ENCODE measurements around the gene FAM193B.

FAM193B gene

GRCh38 chr5:177600508-177601018 lies 46.2 kb upstream of the FAM193B start:
- DNase-seq (ENCODE audit: low read depth) = peak; percentile 31

DNA sequence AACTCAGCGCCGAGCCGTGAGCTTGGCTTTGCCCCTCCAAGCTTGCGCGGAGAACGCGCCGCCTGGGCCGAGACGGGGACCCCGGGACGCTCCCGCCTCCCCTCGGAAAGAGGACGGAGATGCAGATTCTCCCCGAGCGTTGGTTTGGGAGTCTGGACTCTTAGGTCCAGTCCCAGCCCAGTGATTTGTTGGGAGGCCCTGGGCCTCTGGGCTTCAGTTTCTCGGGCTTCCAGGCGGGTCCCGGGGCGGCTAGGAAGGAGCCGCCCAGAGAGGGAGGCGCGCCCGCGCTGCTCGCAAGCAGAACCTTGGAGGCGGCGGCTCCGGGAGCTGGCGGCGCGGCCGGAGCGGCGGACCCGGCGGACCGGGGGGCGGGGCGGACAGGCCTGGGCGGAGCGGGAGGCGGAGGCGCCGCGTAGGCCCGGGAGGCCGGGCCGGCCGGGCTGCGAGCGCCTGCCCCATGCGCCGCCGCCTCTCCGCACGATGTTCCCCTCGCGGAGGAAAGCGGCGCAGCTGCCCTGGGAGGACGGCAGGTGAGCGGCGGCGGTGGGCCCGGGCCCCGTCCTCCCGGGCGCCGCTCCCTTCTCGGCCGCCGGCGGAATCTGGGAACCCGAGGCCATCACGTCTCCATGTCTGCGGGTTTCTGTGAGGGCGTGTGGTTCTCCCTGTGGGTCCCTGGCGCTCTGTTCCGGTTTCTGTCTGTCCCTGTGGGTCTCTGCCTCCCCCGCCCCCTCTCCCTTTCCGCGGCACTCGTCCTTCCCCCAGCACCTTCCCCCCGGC lies 45.6 kb upstream of the FAM193B start, which contains the start of gene B4GALT7:
Gene B4GALT7, plus strand, starts transcription at position 402 of the 777 bp plus-strand sequence. Its CDS starts 79 bp downstream, at position 481.
- H3K4me3 ChIP-seq (ENCODE audit: control insufficient read depth, low read depth, low read length) = peak within 1 kb of the TSS; percentile 82
- DNase-seq (ENCODE audit: low read depth) = peak; percentile 65
- TF ChIP-seq CTCF (conservative IDR thresholded peaks at IDR 0.05; ENCODE audit: control insufficient read depth, insufficient read depth, low read depth, low read length) = no peak

More at GRCh38 chr5:177600508-177601018, 46.2 kb upstream of the FAM193B start:
- H3K4me3 ChIP-seq (ENCODE audit: control insufficient read depth, low read depth, low read length) = peak overlapping the region; percentile 82
- TF ChIP-seq CTCF (conservative IDR thresholded peaks at IDR 0.05; ENCODE audit: control insufficient read depth, insufficient read depth, low read depth, low read length) = no peak

GRCh38 chr5:177598477-177598876 lies 44.1 kb upstream of the FAM193B start:
- DNase-seq (ENCODE audit: low read depth) = peak; percentile 54
- no peak overlapping the region for H3K4me3 ChIP-seq (ENCODE audit: control insufficient read depth, low read depth, low read length)
- no peak for TF ChIP-seq CTCF (conservative IDR thresholded peaks at IDR 0.05; ENCODE audit: control insufficient read depth, insufficient read depth, low read depth, low read length)

DNA sequence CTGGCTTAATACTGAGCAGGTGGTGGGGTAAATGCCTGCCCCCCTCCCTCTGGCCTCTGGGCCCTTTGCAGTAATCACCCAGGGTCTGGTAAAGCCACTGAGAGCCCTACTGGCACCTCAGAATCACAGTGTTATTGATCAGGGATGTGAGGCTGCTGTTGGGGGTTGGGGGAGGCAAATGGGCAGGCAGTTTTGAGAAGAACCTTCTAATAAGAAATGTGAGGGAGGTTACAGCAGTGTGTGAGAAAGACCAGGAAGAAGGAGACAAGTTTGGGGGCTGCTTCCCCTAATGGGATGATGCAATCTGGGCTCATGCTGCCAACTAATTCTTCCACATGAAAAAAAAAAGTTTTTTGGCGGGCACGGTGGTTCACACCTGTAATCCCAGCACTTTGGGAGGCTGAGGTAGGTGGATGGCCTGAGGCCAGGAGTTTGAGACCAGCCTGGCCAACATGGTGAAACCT lies 42.4 kb upstream of the FAM193B start:
- no peak for TF ChIP-seq CTCF (conservative IDR thresholded peaks at IDR 0.05; ENCODE audit: control insufficient read depth, insufficient read depth, low read depth, low read length)
- no peak for DNase-seq (ENCODE audit: low read depth)
- no peak overlapping the region for H3K4me3 ChIP-seq (ENCODE audit: control insufficient read depth, low read depth, low read length)

- no peak overlapping the region for H3K4me3 ChIP-seq (ENCODE audit: control insufficient read depth, low read depth, low read length)
- no peak for DNase-seq (ENCODE audit: low read depth)
- no peak for TF ChIP-seq CTCF (conservative IDR thresholded peaks at IDR 0.05; ENCODE audit: control insufficient read depth, insufficient read depth, low read depth, low read length)
Measured at GRCh38 chr5:177595991-177596774, 41.8 kb upstream of the FAM193B start.

GRCh38 chr5:177595026-177595585 lies 40.7 kb upstream of the FAM193B start:
- no peak overlapping the region for H3K4me3 ChIP-seq (ENCODE audit: control insufficient read depth, low read depth, low read length)
- no peak for DNase-seq (ENCODE audit: low read depth)
- TF ChIP-seq CTCF (conservative IDR thresholded peaks at IDR 0.05; ENCODE audit: control insufficient read depth, insufficient read depth, low read depth, low read length) = no peak

All from fibroblast of mammary gland (primary cell).